OCI-LY1 (cell line): ENCODE results near the gene ZFP1.
"Not testable (repeated sequence)": the region's sequence is repeated elsewhere in the genome, so short reads cannot be mapped to it uniquely, and the experiment has no call there.

Experiments used
- H2AFZ ChIP-seq: fragments of 200-600 bp; sonication (generic), shearing (Covaris generic); 2 replicates; pipeline ENCODE4 v1.6.0; 2014; ENCODE audit warnings: antibody characterized with exemption, mild to moderate bottlenecking, low read length
- H3F3A ChIP-seq: fragments of 200-600 bp; sonication (generic), shearing (Covaris generic); 2 replicates; pipeline ENCODE4 v1.6.0; 2014; ENCODE audit warnings: mild to moderate bottlenecking, antibody characterized with exemption, low read length, moderate library complexity; ENCODE audit not compliant: insufficient read depth
- H3K27ac ChIP-seq: fragments of 200-600 bp; sonication (generic); 2 replicates; pipeline ENCODE4 v1.5.1; 2014; ENCODE audit warnings: low read length, mixed run types, mild to moderate bottlenecking, low read depth; ENCODE audit not compliant: poor library complexity, severe bottlenecking
- H3K27me3 ChIP-seq: fragments of 200-600 bp; sonication (generic); 2 replicates; pipeline ENCODE4 v1.6.0; 2014; ENCODE audit warnings: antibody characterized with exemption, mild to moderate bottlenecking, low read length, moderate library complexity; ENCODE audit not compliant: insufficient read depth
- H3K36me3 ChIP-seq: fragments of 200-600 bp; sonication (generic); 2 replicates; pipeline ENCODE4 v1.6.1; 2014; ENCODE audit warnings: mild to moderate bottlenecking, antibody characterized with exemption, low read length, moderate library complexity, mixed read lengths; ENCODE audit not compliant: insufficient read depth
- H3K4me1 ChIP-seq: fragments of 200-600 bp; sonication (generic); 2 replicates; pipeline ENCODE4 v1.5.1; 2014; ENCODE audit warnings: mild to moderate bottlenecking, low read length, moderate library complexity; ENCODE audit not compliant: insufficient read depth, severe bottlenecking
- H3K4me2 ChIP-seq: fragments of 200-600 bp; sonication (generic), shearing (Covaris generic); 2 replicates; pipeline ENCODE4 v1.6.1; 2014; ENCODE audit warnings: low read length
- H3K4me3 ChIP-seq: fragments of 200-600 bp; sonication (generic); 2 replicates; pipeline ENCODE4 v1.5.1; 2014; ENCODE audit warnings: low read length, low read depth, mild to moderate bottlenecking, mixed read lengths; ENCODE audit not compliant: poor library complexity, severe bottlenecking
- H3K79me2 ChIP-seq: fragments of 200-600 bp; shearing (Covaris generic); 2 replicates; pipeline ENCODE4 v1.6.1; 2016; ENCODE audit warnings: mixed run types, low read length, mixed read lengths; ENCODE audit not compliant: insufficient read depth
- H3K9ac ChIP-seq: fragments of 200-600 bp; sonication (generic), shearing (Covaris generic); 2 replicates; pipeline ENCODE4 v1.6.1; 2014; ENCODE audit warnings: mild to moderate bottlenecking, low read length, mixed read lengths
- H3K9me2 ChIP-seq: fragments of 200-600 bp; sonication (generic), shearing (Covaris generic); 2 replicates; pipeline ENCODE4 v1.6.1; 2014; ENCODE audit warnings: low read depth, mild to moderate bottlenecking, low read length, mixed read lengths
- H3K9me3 ChIP-seq: fragments of 200-600 bp; shearing (Covaris generic); 2 replicates; pipeline ENCODE4 v1.6.1; 2014; ENCODE audit warnings: low read length, mixed read lengths
- H4K20me1 ChIP-seq: fragments of 200-600 bp; sonication (generic), shearing (Covaris generic); 2 replicates; pipeline ENCODE4 v1.6.0; 2016; ENCODE audit warnings: mild to moderate bottlenecking, low read length; ENCODE audit not compliant: insufficient read depth
- CTCF ChIP-seq: fragments of 200-600 bp; sonication (generic), shearing (Covaris generic); IDR thresholded peaks from 2 replicates; pipeline ENCODE4 v1.5.1; 2017; ENCODE audit warnings: mild to moderate bottlenecking, antibody characterized with exemption, low read length, moderate library complexity, mixed read lengths
- EZH2 ChIP-seq: fragments of 200-600 bp; sonication (generic), shearing (Covaris generic); IDR thresholded peaks from 2 replicates; pipeline ENCODE4 v1.8.0; 2017; ENCODE audit warnings: borderline replicate concordance, mixed run types, mild to moderate bottlenecking, antibody characterized with exemption, low read length, moderate library complexity, mixed read lengths

The ZFP1 gene

GRCh38 chr16:75121949-75122568 is 26.3 kb upstream of the ZFP1 start:
- Histone ChIP-seq H3K4me1 (no peaks in the 10 kb centered on the region), H3K27ac (no peak overlapping the region), H3K4me2 (no peak overlapping the region), H3K9me2 (no peaks in the 10 kb centered on the region), H2AFZ (no peak overlapping the region), H3K9me3 (peaks cover 6% of the 10 kb centered on the region), H3K36me3 (no peaks in the 10 kb centered on the region), H4K20me1 (no peaks in the 10 kb centered on the region), H3K9ac (no peak overlapping the region), H3K4me3 (no peak overlapping the region), H3K27me3 (no peaks in the 10 kb centered on the region), H3K79me2 (no peaks in the 10 kb centered on the region), H3F3A (no peaks in the 10 kb centered on the region)
- TF ChIP-seq EZH2: no peak
- TF ChIP-seq CTCF: no peak

- H3K79me2 ChIP-seq: no peaks in the 10 kb centered on the region
- H3F3A ChIP-seq: no peaks in the 10 kb centered on the region
- no peak overlapping the region for H3K4me3 ChIP-seq
- H3K36me3 ChIP-seq: no peaks in the 10 kb centered on the region
- H3K9ac ChIP-seq: no peak overlapping the region
- no peaks in the 10 kb centered on the region for H3K27me3 ChIP-seq
- no peak overlapping the region for H3K27ac ChIP-seq
- H3K4me1 ChIP-seq: no peaks in the 10 kb centered on the region
- H3K4me2 ChIP-seq: no peak overlapping the region
- no peaks in the 10 kb centered on the region for H3K9me2 ChIP-seq
- no peak for TF ChIP-seq CTCF
- no peak for TF ChIP-seq EZH2
- H2AFZ ChIP-seq: no peak overlapping the region
- H3K9me3 ChIP-seq: peaks cover 6% of the 10 kb centered on the region
- H4K20me1 ChIP-seq: no peaks in the 10 kb centered on the region
Measured at GRCh38 chr16:75122609-75123008, 25.7 kb upstream of the ZFP1 start.

- Histone ChIP-seq H3K4me2 (no peak overlapping the region), H3K36me3 (no peaks in the 10 kb centered on the region), H3K9me2 (no peaks in the 10 kb centered on the region), H3K4me1 (peaks cover 7% of the 10 kb centered on the region), H3K79me2 (no peaks in the 10 kb centered on the region), H3K27me3 (peaks cover 6% of the 10 kb centered on the region; the same call in 1 of the 2 replicates), H3K4me3 (no peak overlapping the region), H3K9me3 (peaks cover 7% of the 10 kb centered on the region; the same call in 1 of the 2 replicates), H3F3A (no peaks in the 10 kb centered on the region), H3K27ac (no peak overlapping the region), H3K9ac (no peak overlapping the region), H4K20me1 (no peaks in the 10 kb centered on the region), H2AFZ (no peak overlapping the region)
- TF ChIP-seq EZH2: no peak
- no peak for TF ChIP-seq CTCF
Measured at GRCh38 chr16:75127713-75128415, 20.5 kb upstream of the ZFP1 start.

- H3K4me3 ChIP-seq, H3K4me2 ChIP-seq, H3K4me1 ChIP-seq, H3K9me3 ChIP-seq, H2AFZ ChIP-seq, H3K27ac ChIP-seq, H3K9me2 ChIP-seq, H3K27me3 ChIP-seq, H3F3A ChIP-seq, H3K9ac ChIP-seq, H4K20me1 ChIP-seq, H3K79me2 ChIP-seq, H3K36me3 ChIP-seq: not testable (repeated sequence)
Measured at GRCh38 chr16:75129421-75130149, 18.7 kb upstream of the ZFP1 start.
